HepG2 (cell line): Measurements from ENCODE around the gene MAGEA6.
"Not testable (repeated sequence)": the region's sequence is repeated elsewhere in the genome, so short reads cannot be mapped to it uniquely, and the experiment has no call there.

ENCODE experiments used
- EP300 ChIP-seq, 3 experiments: sonication (generic) in 1 of 3; formaldehyde crosslinking in 1 of 3; IDR thresholded peaks; 2 replicates each; pipeline versions ENCODE4 v1.5.1 to v1.6.1; 2011 to 2020; ENCODE audit warnings: low read depth in 2 of 3, low read length in 2 of 3, borderline replicate concordance in 1 of 3, improper control_type of control experiment in 1 of 3, mild to moderate bottlenecking in 1 of 3, missing genetic modification reagents in 1 of 3, moderate library complexity in 1 of 3
- FOXA3 ChIP-seq: IDR thresholded peaks from 2 replicates; pipeline ENCODE4 v1.6.1; 2016; ENCODE audit warnings: missing genetic modification reagents, missing compliant biosample characterization
- ZNF280D ChIP-seq: sonication (generic); formaldehyde crosslinking; IDR thresholded peaks from 2 replicates; pipeline ENCODE4 v1.5.1; 2020; ENCODE audit warnings: mild to moderate bottlenecking, missing genetic modification reagents

- not testable (repeated sequence) for TF ChIP-seq FOXA3 (CRISPR knock-in tag); EP300 (IDR thresholded peaks at IDR 0.05; ENCODE audit: low read depth in 2 of 2, low read length in 2 of 2); EP300 (CRISPR knock-in tag; IDR thresholded peaks at IDR 0.05; ENCODE audit: borderline replicate concordance); ZNF280D (CRISPR knock-in tag)
Observed at GRCh38 chrX:152753686-152754650, 15.5 kb downstream of the MAGEA6 start, which contains the start of gene MAGEA2.
